Keratinocyte (primary cell): Measurements from ENCODE around the gene TNFSF10.

ENCODE experiments used
- CTCF ChIP-seq, 3 experiments: IDR thresholded peaks in 1 of 3; conservative IDR thresholded peaks in 1 of 3; optimal IDR thresholded peaks in 1 of 3; 2 replicates in 2 of 3; 3 replicates in 1 of 3; pipeline versions ENCODE3 to v1.5.1; 2011; ENCODE audit warnings: low read length in 3 of 3, mild to moderate bottlenecking in 3 of 3, moderate library complexity in 2 of 3, control low read depth in 1 of 3, inconsistent platforms in 1 of 3; ENCODE audit not compliant: insufficient read depth in 2 of 3; ENCODE audit errors: extremely low read depth in 1 of 3
- EZH2 ChIP-seq: IDR thresholded peaks from one replicate; pipeline ENCODE4 v1.6.1; 2012; ENCODE audit warnings: inconsistent platforms, mild to moderate bottlenecking, low read length, moderate library complexity

- no peak for TF ChIP-seq CTCF (optimal IDR thresholded peaks at IDR 0.05 in 1 of 3, IDR thresholded peaks at IDR 0.05 in 1 of 3, conservative IDR thresholded peaks at IDR 0.05 in 1 of 3; ENCODE audit: extremely low read depth in 1 of 3, insufficient read depth in 2 of 3, low read length in 3 of 3)
- TF ChIP-seq EZH2, result no peak
These were observed 15.3 kb upstream of the TNFSF10 start for GRCh38 chr3:172538368-172539151.
